Trophoblast cell (in vitro differentiated cells and primary cell): ENCODE data around the gene AFAP1L1.

Experiments
- DNase-seq, 2 donors: peaks; one replicate each; pipeline ENCODE4 v3.0.0-alpha.2; 2016
- H2AFZ ChIP-seq: 2 replicates; pipeline ENCODE4 v1.6.1; 2013; ENCODE audit warnings: low read length, moderate library complexity, mild to moderate bottlenecking; ENCODE audit not compliant: insufficient read depth, poor library complexity
- H2AK5ac ChIP-seq: 2 replicates; pipeline ENCODE4 v1.6.1; 2013; ENCODE audit warnings: mild to moderate bottlenecking, low read length
- H2BK120ac ChIP-seq: 2 replicates; pipeline ENCODE4 v1.6.1; 2013; ENCODE audit warnings: low read length, mild to moderate bottlenecking, moderate library complexity; ENCODE audit not compliant: insufficient read depth, poor library complexity
- H2BK12ac ChIP-seq: 2 replicates; pipeline ENCODE4 v1.6.1; 2013; ENCODE audit warnings: mild to moderate bottlenecking, low read length, moderate library complexity
- H2BK5ac ChIP-seq: 2 replicates; pipeline ENCODE4 v1.6.1; 2013; ENCODE audit warnings: low read length, low read depth, moderate library complexity, mild to moderate bottlenecking; ENCODE audit not compliant: poor library complexity
- H3K14ac ChIP-seq: 2 replicates; pipeline ENCODE4 v1.6.1; 2013; ENCODE audit warnings: mild to moderate bottlenecking, low read length
- H3K18ac ChIP-seq: 2 replicates; pipeline ENCODE4 v1.6.1; 2013; ENCODE audit warnings: mild to moderate bottlenecking, low read length
- H3K23ac ChIP-seq: 2 replicates; pipeline ENCODE4 v1.6.1; 2013; ENCODE audit warnings: low read length
- H3K27ac ChIP-seq: 2 replicates; pipeline ENCODE4 v1.5.1; 2013; ENCODE audit warnings: low read depth, mild to moderate bottlenecking, inconsistent platforms, low read length, moderate library complexity
- H3K27me3 ChIP-seq: 2 replicates; pipeline ENCODE4 v1.6.1; 2013; ENCODE audit warnings: inconsistent platforms, mild to moderate bottlenecking, low read length, moderate library complexity; ENCODE audit not compliant: insufficient read depth
- H3K36me3 ChIP-seq, 2 experiments: 1 replicate in 1 of 2; 2 replicates in 1 of 2; pipeline ENCODE4 v1.6.1; 2013; ENCODE audit warnings: low read length in 2 of 2, mild to moderate bottlenecking in 2 of 2, moderate library complexity in 1 of 2; ENCODE audit not compliant: insufficient read depth in 2 of 2, control insufficient read depth in 1 of 2
- H3K4ac ChIP-seq: 2 replicates; pipeline ENCODE4 v1.6.1; 2013; ENCODE audit warnings: low read depth, mild to moderate bottlenecking, low read length, moderate library complexity
- H3K4me1 ChIP-seq, 2 experiments: 1 replicate in 1 of 2; 2 replicates in 1 of 2; pipeline ENCODE4 v1.6.1; 2013; ENCODE audit warnings: low read length in 2 of 2, mild to moderate bottlenecking in 2 of 2, moderate library complexity in 1 of 2; ENCODE audit not compliant: insufficient read depth in 2 of 2, control insufficient read depth in 1 of 2
- H3K4me2 ChIP-seq: 2 replicates; pipeline ENCODE4 v1.6.1; 2013; ENCODE audit warnings: inconsistent platforms, mild to moderate bottlenecking, low read length, moderate library complexity
- H3K4me3 ChIP-seq: 2 replicates; pipeline ENCODE4 v1.5.1; 2013; ENCODE audit warnings: mild to moderate bottlenecking, low read depth, low read length, inconsistent platforms
- H3K79me1 ChIP-seq: one replicate; pipeline ENCODE4 v1.6.1; 2013; ENCODE audit warnings: low read length
- H3K79me2 ChIP-seq: 2 replicates; pipeline ENCODE4 v1.6.1; 2013; ENCODE audit warnings: low read length, mild to moderate bottlenecking; ENCODE audit not compliant: control insufficient read depth, insufficient read depth, poor library complexity
- H3K9ac ChIP-seq: 2 replicates; pipeline ENCODE4 v1.6.1; 2013; ENCODE audit warnings: mild to moderate bottlenecking, low read length
- H3K9me3 ChIP-seq: 2 replicates; pipeline ENCODE4 v1.6.1; 2013; ENCODE audit warnings: low read depth, mild to moderate bottlenecking, control low read depth, inconsistent platforms, low read length; ENCODE audit not compliant: insufficient read depth
- H4K12ac ChIP-seq: 2 replicates; pipeline ENCODE4 v1.6.1; 2013; ENCODE audit warnings: low read depth, mild to moderate bottlenecking, low read length, moderate library complexity
- H4K8ac ChIP-seq: 2 replicates; pipeline ENCODE4 v1.6.1; 2013; ENCODE audit warnings: low read depth, mild to moderate bottlenecking, low read length, moderate library complexity
- H4K91ac ChIP-seq: one replicate; pipeline ENCODE4 v1.6.1; 2013; ENCODE audit warnings: low read depth, mild to moderate bottlenecking, low read length, moderate library complexity
- WGBS: extraction: QIAGEN DNeasy Blood & Tissue Kit; methylation state at CpG from one replicate; pipeline ENCODE4 v1.1.7; 2013; ENCODE audit warnings: missing lambda C conversion rate; ENCODE audit not compliant: insufficient read length, insufficient coverage; ENCODE audit errors: extremely low coverage; 5-methylcytosine and 5-hydroxymethylcytosine counted together

AFAP1L1 gene

GRCh38 chr5:149381986-149382338 lies 110.3 kb downstream of the AFAP1L1 start:
- no peaks in the 10 kb centered on the region for H3K36me3 ChIP-seq
- no peak overlapping the region for H2BK120ac ChIP-seq
- peak overlapping the region; percentile 46 for H4K91ac ChIP-seq
- no CpG with 5 or more reads among the region's 16 CpGs for WGBS
- peak; percentile 75 to 89 for DNase-seq
- H3K27me3 ChIP-seq, result no peaks in the 10 kb centered on the region
- H2BK12ac ChIP-seq, result peak overlapping the region; percentile 89
- H3K27ac ChIP-seq, result no peak overlapping the region
- H3K23ac ChIP-seq, result no peak overlapping the region
- no peak overlapping the region for H4K8ac ChIP-seq
- H2AK5ac ChIP-seq, result no peak overlapping the region
- peaks cover 27 to 28% of the 10 kb centered on the region in 2 experiments for H3K4me1 ChIP-seq
- H3K4me2 ChIP-seq, result no peak overlapping the region
- no peak overlapping the region for H3K14ac ChIP-seq
- H3K4me3 ChIP-seq, result no peak overlapping the region
- peaks cover 3% of the 10 kb centered on the region for H3K9me3 ChIP-seq
- no peaks in the 10 kb centered on the region for H3K79me2 ChIP-seq
- no peak overlapping the region for H4K12ac ChIP-seq
- H3K18ac ChIP-seq, result peak overlapping the region; percentile 34
- H3K4ac ChIP-seq, result no peak overlapping the region
- no peak overlapping the region for H2BK5ac ChIP-seq
- H3K9ac ChIP-seq, result no peak overlapping the region
- peaks cover 18% of the 10 kb centered on the region for H3K79me1 ChIP-seq
- peak overlapping the region; percentile 65 for H2AFZ ChIP-seq

GRCh38 chr5:149382517-149383220 lies 111.0 kb downstream of the AFAP1L1 start:
- Histone ChIP-seq H3K36me3 (no peaks in the 10 kb centered on the region), H3K27me3 (no peaks in the 10 kb centered on the region), H2BK12ac (peak overlapping the region; percentile 4), H3K79me1 (peaks cover 20% of the 10 kb centered on the region), H4K8ac (peak overlapping the region; percentile 5), H3K9ac (no peak overlapping the region), H3K79me2 (no peaks in the 10 kb centered on the region), H4K91ac (peak overlapping the region; percentile 45), H3K9me3 (no peaks in the 10 kb centered on the region), H3K18ac (no peak overlapping the region), H2BK5ac (no peak overlapping the region), H2AK5ac (no peak overlapping the region), H3K4me1 (peaks cover 29 to 31% of the 10 kb centered on the region in 2 experiments), H3K14ac (no peak overlapping the region), H3K4me2 (no peak overlapping the region), H3K23ac (no peak overlapping the region), H3K27ac (no peak overlapping the region), H3K4me3 (no peak overlapping the region), H4K12ac (no peak overlapping the region), H2AFZ (peak overlapping the region; percentile 50), H3K4ac (no peak overlapping the region), H2BK120ac (peak overlapping the region; percentile 64)
- peak; percentile 37 to 61 for DNase-seq
- no CpG with 5 or more reads among the region's 12 CpGs for WGBS

GRCh38 chr5:149383399-149383798 lies 111.7 kb downstream of the AFAP1L1 start:
- no peaks in the 10 kb centered on the region for H3K36me3 ChIP-seq
- H4K8ac ChIP-seq, result peak overlapping the region; percentile 40
- no peak overlapping the region for H3K4me3 ChIP-seq
- H4K12ac ChIP-seq, result no peak overlapping the region
- no peak overlapping the region for H3K23ac ChIP-seq
- no CpG with 5 or more reads among the region's 9 CpGs for WGBS
- peak overlapping the region; percentile 71 for H4K91ac ChIP-seq
- no peak overlapping the region for H3K4me2 ChIP-seq
- H3K14ac ChIP-seq, result peak overlapping the region; percentile 64
- no peak overlapping the region for H3K9ac ChIP-seq
- H3K79me1 ChIP-seq, result peaks cover 20% of the 10 kb centered on the region
- no peaks in the 10 kb centered on the region for H3K27me3 ChIP-seq
- no peaks in the 10 kb centered on the region for H3K79me2 ChIP-seq
- H3K27ac ChIP-seq, result no peak overlapping the region
- peak overlapping the region; percentile 11 for H2BK12ac ChIP-seq
- H2AFZ ChIP-seq, result no peak overlapping the region
- H2BK5ac ChIP-seq, result no peak overlapping the region
- H3K9me3 ChIP-seq, result no peaks in the 10 kb centered on the region
- no peak for DNase-seq
- H2AK5ac ChIP-seq, result peak overlapping the region; percentile 58
- H3K4ac ChIP-seq, result no peak overlapping the region
- peak overlapping the region; percentile 66 for H2BK120ac ChIP-seq
- peak overlapping the region; percentile 34 for H3K18ac ChIP-seq
- H3K4me1 ChIP-seq, result peaks cover 29 to 38% of the 10 kb centered on the region in 2 experiments

- Histone ChIP-seq H3K4me2 (no peak overlapping the region), H3K4me1 (peaks cover 28 to 34% of the 10 kb centered on the region in 2 experiments), H3K4me3 (no peak overlapping the region), H4K12ac (no peak overlapping the region), H3K18ac (peak overlapping the region; percentile 57), H3K27me3 (no peaks in the 10 kb centered on the region), H2BK5ac (peak overlapping the region; percentile 25), H4K91ac (peak overlapping the region; percentile 53), H2BK120ac (peak overlapping the region; percentile 73), H3K36me3 (no peaks in the 10 kb centered on the region), H3K23ac (no peak overlapping the region), H2AFZ (no peak overlapping the region), H2AK5ac (peak overlapping the region; percentile 6), H3K9ac (no peak overlapping the region), H3K14ac (peak overlapping the region; percentile 1), H4K8ac (no peak overlapping the region), H3K79me1 (peaks cover 16% of the 10 kb centered on the region), H3K27ac (peak overlapping the region; percentile 76), H2BK12ac (peak overlapping the region; percentile 51), H3K79me2 (no peaks in the 10 kb centered on the region), H3K4ac (no peak overlapping the region), H3K9me3 (no peaks in the 10 kb centered on the region)
- DNase-seq, result no peak
- no CpG with 5 or more reads among the region's 5 CpGs for WGBS
These were observed 114.5 kb downstream of the AFAP1L1 start for GRCh38 chr5:149386166-149386565.
